AG09309 (cell line): ENCODE results near the gene IQSEC1.

Experiments
- DNase-seq: peaks from one replicate; pipeline ENCODE4 v3.0.0-alpha.2; 2010; ENCODE audit warnings: low read depth
- H3K4me3 ChIP-seq: 2 replicates; pipeline ENCODE4 v1.5.1; 2011; ENCODE audit warnings: mild to moderate bottlenecking, low read depth, low read length, moderate library complexity; ENCODE audit not compliant: control insufficient read depth
- CTCF ChIP-seq: IDR thresholded peaks from 2 replicates; pipeline ENCODE4 v1.5.1; 2011; ENCODE audit warnings: mild to moderate bottlenecking, low read depth, low read length, inconsistent platforms; ENCODE audit not compliant: insufficient read depth, control insufficient read depth; ENCODE audit errors: missing control alignments

The IQSEC1 gene

GRCh38 chr3:13009946-13010315 is 63.3 kb downstream of the IQSEC1 start:
- DNase-seq = no peak
- TF ChIP-seq CTCF = no peak
- no peak overlapping the region for H3K4me3 ChIP-seq

- no peak for TF ChIP-seq CTCF
- no peak for DNase-seq
- H3K4me3 ChIP-seq = no peak overlapping the region
These were observed 63.9 kb downstream of the IQSEC1 start for GRCh38 chr3:13009132-13009945.

- no peak for DNase-seq
- no peak overlapping the region for H3K4me3 ChIP-seq
- no peak for TF ChIP-seq CTCF
These were observed 64.9 kb downstream of the IQSEC1 start for GRCh38 chr3:13008155-13008995.

GRCh38 chr3:13007251-13007941 is 65.8 kb downstream of the IQSEC1 start:
- DNase-seq = no peak
- no peak overlapping the region for H3K4me3 ChIP-seq
- no peak for TF ChIP-seq CTCF

- no peak for DNase-seq
- H3K4me3 ChIP-seq = no peak overlapping the region
- TF ChIP-seq CTCF = no peak
These were observed 66.8 kb downstream of the IQSEC1 start for GRCh38 chr3:13006216-13006990.

GRCh38 chr3:13005301-13005700 is 67.9 kb downstream of the IQSEC1 start:
- TF ChIP-seq CTCF = no peak
- no peak for DNase-seq
- no peak overlapping the region for H3K4me3 ChIP-seq
